Activated T-cell treated with anti-CD3 and anti-CD28 coated beads for 1 hour (primary cell): ENCODE data around the gene RAMACL.

Experiments
- DNase-seq: peaks from one replicate; pipeline ENCODE4 v3.0.0-alpha.2; 2020; ENCODE audit warnings: low read depth

The RAMACL gene

GRCh38 chr6:166617359-166617758, 30.9 kb upstream of the RAMACL start:
- DNase-seq: no peak

GRCh38 chr6:166616261-166617238, 30.1 kb upstream of the RAMACL start:
- no peak for DNase-seq

GRCh38 chr6:166615059-166615770, 28.7 kb upstream of the RAMACL start:
- DNase-seq: no peak

DNA sequence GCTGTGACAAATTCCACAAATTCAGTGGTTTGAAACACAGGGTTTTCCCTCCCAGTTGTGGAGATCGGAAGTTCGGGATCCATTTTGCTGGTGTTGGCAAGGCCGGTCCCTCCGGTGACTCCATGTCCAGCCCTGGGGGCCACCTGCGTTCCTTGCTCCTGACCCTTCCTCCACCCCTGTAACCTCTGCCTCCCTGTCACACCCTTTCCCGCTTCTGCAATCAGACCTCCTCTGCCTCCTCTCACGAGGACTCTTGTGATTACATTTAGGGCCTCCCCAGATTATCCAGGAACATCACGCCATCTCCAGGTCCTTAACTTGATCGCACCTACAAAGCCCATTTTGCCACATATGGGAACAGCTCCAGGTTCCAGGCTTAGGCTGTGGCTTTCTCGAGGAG, 28.1 kb upstream of the RAMACL start:
- DNase-seq: no peak

DNA sequence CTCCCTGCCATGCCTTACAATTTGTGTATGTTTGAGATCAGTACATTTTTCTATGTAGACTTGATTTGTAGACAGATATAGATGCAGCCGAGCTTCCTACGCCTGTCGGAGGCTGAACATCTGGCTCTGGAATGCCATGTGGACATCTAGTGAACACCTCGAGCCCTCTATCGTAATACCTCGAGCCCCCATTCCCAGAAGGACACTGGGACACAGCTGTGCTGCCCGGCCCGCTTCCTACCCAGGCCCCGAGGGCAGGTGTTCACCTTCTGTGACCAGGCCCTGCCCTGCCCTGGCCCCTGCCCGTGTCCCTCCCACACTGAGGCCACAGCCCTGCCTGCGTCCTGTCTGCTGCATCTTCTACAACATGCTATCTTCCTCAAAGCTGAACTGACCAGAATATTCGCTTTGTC, 27.7 kb upstream of the RAMACL start:
- DNase-seq: no peak

DNA sequence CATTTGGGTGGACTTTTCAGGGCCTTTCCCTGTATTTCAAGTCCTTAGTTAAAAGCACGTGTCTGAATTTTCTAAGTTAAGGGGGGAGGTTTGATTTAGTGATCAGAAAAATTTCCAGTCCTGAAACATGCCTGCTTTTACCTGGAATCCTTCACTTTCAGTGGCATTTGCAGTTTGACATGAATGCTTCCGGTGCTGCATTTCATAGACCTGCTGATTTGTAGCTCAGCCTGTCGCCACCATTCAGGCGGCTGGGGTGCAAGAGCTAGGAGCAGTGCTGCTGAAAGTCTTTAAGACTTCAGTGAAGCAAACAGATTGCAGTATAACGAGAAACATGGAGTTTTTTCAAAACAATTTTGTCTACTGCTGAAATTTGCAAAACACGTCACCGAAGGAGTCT, 26.5 kb upstream of the RAMACL start:
- DNase-seq: no peak

GRCh38 chr6:166612471-166612881, 26.0 kb upstream of the RAMACL start:
- no peak for DNase-seq

- DNase-seq: no peak
Measured at GRCh38 chr6:166611631-166612030, 25.2 kb upstream of the RAMACL start.

- no peak for DNase-seq
Measured at GRCh38 chr6:166610069-166610468, 23.6 kb upstream of the RAMACL start.

GRCh38 chr6:166608774-166609173, 22.3 kb upstream of the RAMACL start:
- DNase-seq: no peak

DNA sequence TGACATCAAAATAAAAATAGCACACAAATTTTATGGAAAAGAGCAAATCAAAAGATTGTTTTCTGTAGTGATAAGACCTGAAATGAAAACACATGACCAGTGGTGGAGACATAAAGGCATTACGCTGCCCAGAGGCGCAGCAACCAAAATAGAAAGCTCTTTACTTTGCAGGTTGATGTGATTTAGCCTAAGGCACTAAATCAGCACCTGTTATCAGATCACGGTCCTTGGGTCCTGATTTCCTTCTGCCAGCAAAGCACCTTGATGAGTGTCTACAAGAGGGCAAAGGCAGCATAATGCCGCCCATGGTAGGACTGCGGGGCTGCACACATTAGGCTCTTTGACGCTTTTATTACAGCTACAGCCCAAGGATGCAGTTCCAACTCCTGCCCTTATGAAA, 19.3 kb upstream of the RAMACL start:
- DNase-seq: no peak

GRCh38 chr6:166604911-166605310, 18.4 kb upstream of the RAMACL start:
- no peak for DNase-seq

GRCh38 chr6:166604328-166604727, 17.9 kb upstream of the RAMACL start:
- DNase-seq: no peak

DNA sequence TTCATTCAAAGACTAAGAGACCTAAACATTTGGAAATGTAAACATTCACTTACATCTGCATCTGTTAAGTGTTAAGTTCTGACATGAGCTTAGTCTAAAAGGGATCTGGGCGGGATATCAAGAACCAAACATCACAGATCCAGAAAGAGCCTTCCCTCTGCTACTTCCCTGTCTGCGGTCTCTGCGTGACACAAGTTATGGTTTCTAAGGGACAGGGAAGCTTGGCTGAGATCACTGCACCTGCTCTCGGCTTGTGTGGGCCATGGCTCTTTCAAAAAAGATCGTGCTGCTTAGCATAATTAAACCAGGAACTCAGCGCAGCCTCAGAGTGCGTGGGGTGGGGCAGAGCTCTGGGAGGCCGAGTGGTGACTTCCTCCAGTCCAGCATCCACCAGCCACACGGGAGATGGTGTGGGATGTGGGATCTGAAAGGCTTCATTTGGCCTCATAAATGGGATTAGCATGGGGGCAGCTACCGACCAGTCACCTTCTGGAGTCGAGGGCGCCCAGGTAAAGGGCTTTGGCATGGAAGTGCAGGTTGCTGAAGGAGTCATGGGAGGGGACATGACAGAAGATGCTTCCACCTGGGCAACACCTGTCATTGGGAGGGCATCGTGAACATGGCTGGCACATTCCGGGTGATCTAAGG, 16.7 kb upstream of the RAMACL start:
- no peak for DNase-seq

DNA sequence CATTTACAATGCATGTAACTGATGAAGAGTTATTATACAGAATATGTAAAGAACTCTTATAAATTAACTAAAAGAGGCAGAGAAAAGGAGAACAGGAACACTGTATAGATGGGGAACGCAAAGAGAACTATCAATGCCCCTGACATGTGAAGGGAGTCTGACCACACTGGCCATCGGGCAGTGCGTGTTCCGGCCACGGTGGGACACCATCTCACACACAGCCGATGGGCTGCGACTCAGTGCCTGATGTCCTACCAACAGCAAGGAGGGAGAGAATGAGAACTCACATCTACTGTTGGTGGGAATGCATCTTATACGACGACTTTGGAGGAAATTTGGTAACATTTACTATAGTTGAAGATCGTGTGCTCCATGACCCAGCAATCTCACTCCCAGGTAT, 15.5 kb upstream of the RAMACL start:
- DNase-seq: no peak

DNA sequence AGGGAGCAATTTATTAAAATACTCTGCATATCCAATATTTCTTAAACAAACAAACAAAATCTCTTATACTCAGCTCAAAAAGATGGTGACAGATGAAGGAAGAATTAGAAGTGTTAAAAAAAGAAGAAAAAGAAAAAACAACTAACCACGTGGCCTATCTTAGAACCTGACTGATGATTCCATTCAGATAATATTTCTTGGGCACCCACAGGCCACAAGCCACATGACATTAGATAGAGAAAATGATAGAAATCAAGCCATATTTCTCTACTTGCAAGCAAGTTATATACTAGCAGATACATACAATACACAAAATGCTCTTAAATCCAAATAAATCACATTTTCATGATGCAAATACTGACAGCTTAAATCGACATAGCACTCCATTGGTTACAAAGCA, 14.5 kb upstream of the RAMACL start:
- DNase-seq: no peak

GRCh38 chr6:166599205-166599604, 12.7 kb upstream of the RAMACL start:
- no peak for DNase-seq

GRCh38 chr6:166598441-166599138, 12.1 kb upstream of the RAMACL start:
- DNase-seq: no peak

GRCh38 chr6:166597711-166598440, 11.4 kb upstream of the RAMACL start:
- DNase-seq: no peak

DNA sequence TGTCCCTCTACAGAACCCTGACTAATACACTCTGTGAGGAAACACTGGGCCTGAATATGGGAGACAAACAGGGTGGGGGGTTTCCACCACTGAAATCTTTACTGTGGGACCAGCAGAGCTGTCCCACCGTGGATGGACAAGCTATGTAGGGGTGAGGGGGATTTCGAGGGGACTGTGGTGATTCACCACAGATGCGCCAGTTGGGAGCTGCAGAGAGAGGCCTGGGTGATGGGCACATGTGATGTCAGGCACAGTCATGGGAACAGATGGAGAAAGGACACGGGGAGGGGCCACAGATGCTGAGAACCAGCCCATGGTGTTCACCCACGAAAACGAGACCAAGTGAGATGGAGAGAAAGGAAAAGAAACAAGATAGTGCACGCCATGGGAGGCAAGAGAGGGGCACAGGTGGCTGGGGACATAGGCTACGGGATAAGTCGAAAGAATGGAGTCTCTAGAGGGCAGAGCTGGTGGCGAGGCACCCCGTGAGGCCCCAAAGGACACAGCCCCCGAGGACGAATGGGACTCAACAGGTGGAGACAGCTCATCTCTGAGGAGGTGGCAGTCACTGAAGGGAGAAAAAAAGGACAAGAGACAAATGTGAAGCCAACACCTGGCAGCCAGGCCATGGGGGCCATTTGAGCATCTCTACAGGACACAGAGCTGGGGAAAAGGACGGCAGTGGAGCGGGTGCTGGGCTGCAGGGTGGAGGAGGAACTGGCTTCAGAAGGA, 10.5 kb upstream of the RAMACL start:
- no peak for DNase-seq

DNA sequence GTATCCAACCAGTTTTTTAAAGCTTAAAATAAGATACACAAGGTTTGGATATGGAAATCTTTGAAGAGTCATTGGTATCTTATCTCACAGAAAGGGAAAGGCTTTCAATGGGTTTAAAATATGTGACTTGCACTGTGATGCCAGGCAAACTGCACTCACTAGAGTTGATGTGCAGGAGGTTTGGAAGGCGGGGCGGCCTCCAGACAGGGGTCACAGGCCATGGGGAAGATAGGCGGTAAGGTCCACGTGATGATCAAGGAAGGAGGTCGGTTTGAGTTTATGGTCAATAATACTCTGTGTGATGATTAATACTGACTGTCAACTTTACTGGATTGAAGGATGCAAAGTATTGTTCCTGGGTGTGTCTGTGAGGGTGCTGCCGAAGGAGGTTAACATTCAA, 9.5 kb upstream of the RAMACL start:
- no peak for DNase-seq
